Measurements from ENCODE around the gene IQGAP2. TPM values are rescaled to one million over a fixed set of nuclear protein-coding genes. Genes with fewer than 3 reads are reported as not detected.

Gene IQGAP2
- total and polyA plus RNA-seq, 2 of the 8 experiments (the other 6 are each of a cell fraction or from before 2014, with no cell fraction given), result 19.7 to 66.0 TPM

DNA sequence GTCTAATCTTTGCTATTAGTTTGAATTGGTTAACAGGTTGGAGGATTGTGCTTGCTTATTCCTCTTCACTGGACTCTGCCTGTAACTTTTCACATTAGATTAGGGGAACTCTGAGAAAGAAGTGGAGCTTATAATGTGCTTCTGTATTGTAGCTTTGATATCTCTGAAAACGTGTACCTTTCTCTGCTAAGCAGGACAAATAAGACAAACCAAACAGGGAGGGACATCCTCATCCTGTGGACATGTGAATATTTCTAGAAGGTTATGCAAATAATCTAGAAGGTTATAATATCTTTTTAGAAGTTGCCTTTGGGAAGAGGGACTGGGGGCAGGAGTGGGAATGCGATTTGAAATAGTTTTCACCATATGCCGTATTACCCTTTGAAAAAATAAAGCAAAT is 11.7 kb downstream of the IQGAP2 start (continued):
- TF ChIP-seq CBX8 (IDR thresholded peaks at IDR 0.05; ENCODE audit: borderline replicate concordance, low read depth, low read length), result no peak
- TF ChIP-seq CREB1 (IDR thresholded peaks at IDR 0.05), result no peak
- TF ChIP-seq NRF1 (IDR thresholded peaks at IDR 0.05; ENCODE audit: low read depth, low read length), result no peak
- no peak for TF ChIP-seq JUND (IDR thresholded peaks at IDR 0.05; ENCODE audit: low read length)

Measured in H1 (cell line).